Left ventricle myocardium inferior (tissue), 1 donor: ENCODE measurements around the gene TCEANC2. TPM values are rescaled to one million over a fixed set of nuclear protein-coding genes. Genes with fewer than 3 reads are reported as not detected.

Experiments
- DNase-seq: peaks from one replicate; pipeline ENCODE4 v3.0.0-alpha.2; 2020
- H3K27ac ChIP-seq: fragments of 200-600 bp; replicated peaks from 2 replicates; pipeline ENCODE4 v1.8.0; 2021
- H3K27me3 ChIP-seq: fragments of 200-600 bp; 2 replicates; pipeline ENCODE4 v1.8.0; 2021; ENCODE audit warnings: low read depth
- H3K36me3 ChIP-seq: fragments of 200-600 bp; 2 replicates; pipeline ENCODE4 v1.8.0; 2021
- H3K4me1 ChIP-seq: fragments of 200-600 bp; 2 replicates; pipeline ENCODE4 v1.8.0; 2021
- H3K4me3 ChIP-seq: fragments of 200-600 bp; 2 replicates; pipeline ENCODE4 v1.8.0; 2021; ENCODE audit warnings: mild to moderate bottlenecking, moderate library complexity
- H3K9me3 ChIP-seq: fragments of 200-600 bp; replicated peaks from 2 replicates; pipeline ENCODE4 v1.8.0; 2021
- CTCF ChIP-seq: fragments of 200-600 bp; IDR thresholded peaks from 2 replicates; pipeline ENCODE4 v1.8.0; 2021; ENCODE audit warnings: antibody characterized with exemption, mild to moderate bottlenecking, borderline replicate concordance
- intact Hi-C: fragments of 100-400 bp; cut with micrococcal nuclease; formaldehyde crosslinking; loops from one replicate; pipeline ENCODE4 v1.11.0; 2022
- total RNA-seq: library from RNA; stranded (reverse); fragmentation: NEBNext Ultra II Directional; extraction: Animal tissue kit (Norgen Biotek cat#: 25700); gene quantifications from one replicate; pipeline ENCODE4 v1.2.1, GENCODE V29; 2021
- donor health status: DM: no; HTN: yes; CAD: no; lungs with severe emphysema.

TCEANC2 gene
- total RNA-seq, 1 donor from 2014 or later = 5.7 TPM

DNA sequence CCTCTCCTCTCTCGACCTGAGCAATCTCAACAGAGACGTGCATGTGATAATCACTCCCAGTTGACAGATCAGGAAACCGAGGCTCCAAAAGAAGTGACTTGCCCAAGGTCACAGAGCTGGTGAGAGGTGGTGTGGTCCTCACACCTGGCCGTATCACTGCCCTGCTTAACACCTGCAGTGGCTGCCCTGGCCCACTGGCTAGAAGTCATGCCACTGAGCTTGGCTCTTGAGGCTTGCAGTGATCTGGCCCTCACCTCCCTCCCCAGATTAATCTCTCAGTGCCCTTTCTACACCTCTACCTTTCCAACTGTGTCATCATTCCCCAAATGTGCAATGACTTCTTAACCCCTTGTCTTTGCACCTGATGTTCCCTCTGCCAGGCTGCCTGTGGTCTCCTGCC lies 60.6 kb downstream of the TCEANC2 start:
- no peaks in the 10 kb centered on the region for H3K9me3 ChIP-seq
- H3K27ac ChIP-seq = no peak overlapping the region
- intact Hi-C loops = no loop called here
- no peak for TF ChIP-seq CTCF
- no peak for DNase-seq
- no peaks in the 10 kb centered on the region for H3K4me1 ChIP-seq
- no peaks in the 10 kb centered on the region for H3K36me3 ChIP-seq
- H3K4me3 ChIP-seq = no peak overlapping the region
- no peaks in the 10 kb centered on the region for H3K27me3 ChIP-seq

- no peaks in the 10 kb centered on the region for H3K36me3 ChIP-seq
- no peaks in the 10 kb centered on the region for H3K4me1 ChIP-seq
- no peak for TF ChIP-seq CTCF
- H3K4me3 ChIP-seq = no peak overlapping the region
- intact Hi-C loops = no loop called here
- H3K27ac ChIP-seq = no peak overlapping the region
- H3K9me3 ChIP-seq = no peaks in the 10 kb centered on the region
- DNase-seq = no peak
- H3K27me3 ChIP-seq = no peaks in the 10 kb centered on the region
Observed at GRCh38 chr1:54114955-54115354, 61.5 kb downstream of the TCEANC2 start.

DNA sequence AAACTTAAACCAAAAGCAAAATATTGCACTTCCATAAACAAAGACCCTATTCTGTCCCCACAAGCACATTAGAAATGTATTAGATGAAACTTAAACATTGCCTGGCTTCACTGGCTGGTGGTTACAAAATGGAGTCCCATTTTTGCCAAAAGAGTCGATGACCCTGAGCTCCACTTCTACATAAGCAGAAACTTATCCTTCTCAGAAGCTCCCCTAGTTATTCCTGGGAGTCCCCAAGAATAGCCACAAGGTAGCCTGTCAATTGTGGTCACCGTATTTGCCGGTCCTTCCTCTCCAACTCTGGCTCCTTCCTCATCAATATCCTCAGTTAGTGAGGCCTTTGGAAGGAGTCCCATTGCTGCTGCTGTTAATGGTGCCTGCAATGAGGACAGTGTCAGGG lies 62.1 kb downstream of the TCEANC2 start:
- Histone ChIP-seq H3K27ac (no peak overlapping the region), H3K4me1 (no peaks in the 10 kb centered on the region), H3K36me3 (no peaks in the 10 kb centered on the region), H3K4me3 (no peak overlapping the region), H3K9me3 (no peaks in the 10 kb centered on the region), H3K27me3 (peaks cover 3% of the 10 kb centered on the region)
- intact Hi-C loops = no loop called here
- TF ChIP-seq CTCF = no peak
- DNase-seq = no peak

DNA sequence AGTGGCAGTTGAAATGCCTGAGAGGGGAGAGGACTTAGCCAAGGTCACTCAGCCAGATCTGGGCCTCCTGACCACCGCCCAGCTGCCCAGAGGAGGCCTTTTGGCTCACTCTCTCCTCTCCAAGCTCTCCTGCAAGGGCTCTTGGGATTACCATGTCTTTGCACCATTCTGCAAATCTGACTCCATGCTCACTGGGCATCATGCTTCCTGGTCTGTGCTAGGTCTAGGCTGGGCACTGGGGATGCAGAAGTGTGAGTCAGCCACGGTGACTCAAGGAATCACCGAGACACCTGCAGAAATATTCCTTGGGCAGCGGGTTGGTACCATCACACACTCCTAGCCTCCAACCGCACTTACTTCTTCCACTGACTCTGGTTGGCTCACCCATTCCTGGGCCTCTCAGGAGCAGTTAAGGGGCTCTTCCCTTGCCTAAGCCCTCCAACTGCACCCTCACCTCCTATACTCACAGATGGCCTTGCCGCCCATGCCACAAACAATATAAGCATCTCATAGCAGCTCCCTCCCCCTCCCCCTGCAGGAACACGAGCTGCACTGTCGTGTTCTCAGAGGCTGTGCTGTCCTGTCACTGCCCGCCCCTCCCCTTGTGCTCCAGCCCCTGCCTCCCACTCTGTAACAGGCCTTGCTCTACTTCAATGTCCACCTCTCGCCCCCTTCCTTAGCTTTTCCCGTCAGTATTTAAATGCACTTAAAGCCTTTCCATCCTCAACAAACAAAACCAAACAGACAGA lies 64.6 kb downstream of the TCEANC2 start:
- Histone ChIP-seq H3K36me3 (no peaks in the 10 kb centered on the region), H3K9me3 (no peaks in the 10 kb centered on the region), H3K4me3 (no peak overlapping the region), H3K4me1 (peaks cover 11% of the 10 kb centered on the region), H3K27me3 (peaks cover 4% of the 10 kb centered on the region), H3K27ac (no peak overlapping the region)
- no peak for TF ChIP-seq CTCF
- intact Hi-C loops = no loop called here
- no peak for DNase-seq

DNA sequence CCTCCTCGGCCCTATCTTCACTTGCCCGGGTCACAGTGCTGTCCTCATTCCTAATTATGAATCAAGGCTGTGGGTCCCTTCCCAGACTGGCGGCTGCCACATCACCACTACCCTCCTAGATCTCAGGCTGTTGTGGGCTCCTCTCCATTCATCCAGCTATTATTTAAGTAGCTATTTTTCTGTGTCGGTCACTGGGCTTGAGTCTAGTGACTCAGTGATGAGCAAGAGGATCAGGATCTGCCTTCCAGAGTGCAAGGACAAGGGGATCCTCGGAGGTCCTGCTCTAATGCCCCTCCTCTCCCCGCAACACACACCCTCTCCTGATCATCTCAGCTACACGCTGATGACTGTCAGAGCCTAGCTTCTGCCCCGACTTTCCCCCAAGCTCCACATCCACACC lies 65.3 kb downstream of the TCEANC2 start:
- intact Hi-C loops = no loop called here
- Histone ChIP-seq H3K27me3 (peaks cover 4% of the 10 kb centered on the region), H3K4me3 (no peak overlapping the region), H3K4me1 (peaks cover 11% of the 10 kb centered on the region), H3K9me3 (no peaks in the 10 kb centered on the region), H3K36me3 (no peaks in the 10 kb centered on the region), H3K27ac (no peak overlapping the region)
- no peak for DNase-seq
- no peak for TF ChIP-seq CTCF
